Endometrial microvascular endothelial cells (primary cell): Measurements from ENCODE around the gene RFX3. TPM values are rescaled to one million over a fixed set of nuclear protein-coding genes. Genes with fewer than 3 reads are reported as not detected.
"Not testable (repeated sequence)": the region's sequence is repeated elsewhere in the genome, so short reads cannot be mapped to it uniquely, and the experiment has no call there.

Experiments
- in situ Hi-C: cut with HindIII; loops from 2 replicates; pipeline ENCODE4 v1.10.0; 2017; ENCODE audit warnings: low sequenced_read_pairs, low pct_unique_long_range_greater_than_20kb; ENCODE audit errors: inconsistent ontology term
- total RNA-seq: library from RNA; depleted of rRNA; stranded (reverse); fragments of >200 nt; gene quantifications from one replicate; pipeline ENCODE4 v1.2.3, GENCODE V29; 2015; ENCODE audit errors: inconsistent ontology term

Gene RFX3
- total RNA-seq, 1 donor from 2014 or later, result 1.3 TPM

- in situ Hi-C loops, result loop anchor here (25.0 kb wide), 1 partner anchor 179 kb away; no protein-coding TSS in a partner anchor
These were observed 193.0 kb downstream of the RFX3 start for GRCh38 chr9:3332802-3333201.

GRCh38 chr9:3331801-3332200 is 194.0 kb downstream of the RFX3 start:
- in situ Hi-C loops, result loop anchor here (25.0 kb wide), 1 partner anchor 180 kb away; no protein-coding TSS in a partner anchor

- in situ Hi-C loops, result loop anchor here (25.0 kb wide), 1 partner anchor 181 kb away; no protein-coding TSS in a partner anchor
These were observed 194.9 kb downstream of the RFX3 start for GRCh38 chr9:3330792-3331420.

GRCh38 chr9:3329361-3329760 is 196.4 kb downstream of the RFX3 start:
- in situ Hi-C loops, result loop anchor here (25.0 kb wide), 1 partner anchor 183 kb away; no protein-coding TSS in a partner anchor

- in situ Hi-C loops, result no loop called here
These were observed 202.1 kb downstream of the RFX3 start for GRCh38 chr9:3323714-3324113.

- in situ Hi-C loops, result no loop called here
These were observed 204.6 kb downstream of the RFX3 start for GRCh38 chr9:3321186-3321585.

GRCh38 chr9:3312595-3312994 is 213.2 kb downstream of the RFX3 start:
- in situ Hi-C loops, result not testable (repeated sequence)

- in situ Hi-C loops, result no loop called here
These were observed 217.2 kb downstream of the RFX3 start for GRCh38 chr9:3308609-3309008.

GRCh38 chr9:3304388-3304787 is 221.4 kb downstream of the RFX3 start:
- in situ Hi-C loops, result not testable (repeated sequence)

GRCh38 chr9:3299872-3300271 is 225.9 kb downstream of the RFX3 start:
- in situ Hi-C loops, result no loop called here

GRCh38 chr9:3296536-3296935 is 229.3 kb downstream of the RFX3 start:
- in situ Hi-C loops, result no loop called here

- in situ Hi-C loops, result no loop called here
These were observed 233.5 kb downstream of the RFX3 start for GRCh38 chr9:3292311-3292710.

- in situ Hi-C loops, result no loop called here
These were observed 235.5 kb downstream of the RFX3 start for GRCh38 chr9:3290231-3290840.

GRCh38 chr9:3288686-3289085 is 237.1 kb downstream of the RFX3 start:
- in situ Hi-C loops, result no loop called here

GRCh38 chr9:3285365-3286161 is 240.2 kb downstream of the RFX3 start:
- in situ Hi-C loops, result no loop called here

GRCh38 chr9:3282365-3282764 is 243.4 kb downstream of the RFX3 start:
- in situ Hi-C loops, result no loop called here

- in situ Hi-C loops, result no loop called here
These were observed 244.4 kb downstream of the RFX3 start for GRCh38 chr9:3281399-3281798.

GRCh38 chr9:3277200-3277599 is 248.6 kb downstream of the RFX3 start:
- in situ Hi-C loops, result no loop called here

GRCh38 chr9:3271581-3271980 is 254.2 kb downstream of the RFX3 start:
- in situ Hi-C loops, result no loop called here

GRCh38 chr9:3271157-3271556 is 254.6 kb downstream of the RFX3 start:
- in situ Hi-C loops, result no loop called here
